HL-60 (cell line): ENCODE measurements around the gene FBXO42.

ENCODE experiments used
- CTCF ChIP-seq: IDR thresholded peaks from one replicate; pipeline ENCODE4 v1.5.1; 2011; ENCODE audit warnings: low read length, control low read depth, inconsistent platforms; ENCODE audit not compliant: insufficient read depth
- GABPA ChIP-seq: IDR thresholded peaks from 2 replicates; pipeline ENCODE4 v1.6.1; 2012; ENCODE audit warnings: low read depth
- POLR2AphosphoS5 ChIP-seq: IDR thresholded peaks from 2 replicates; pipeline ENCODE4 v1.6.1; 2012; ENCODE audit warnings: low read depth
- REST ChIP-seq: IDR thresholded peaks from 2 replicates; pipeline ENCODE4 v1.6.1; 2012; ENCODE audit warnings: low read depth; ENCODE audit not compliant: insufficient replicate concordance
- SPI1 ChIP-seq: IDR thresholded peaks from 2 replicates; pipeline ENCODE4 v1.6.1; 2012; ENCODE audit warnings: low read depth, mild to moderate bottlenecking, borderline replicate concordance

DNA sequence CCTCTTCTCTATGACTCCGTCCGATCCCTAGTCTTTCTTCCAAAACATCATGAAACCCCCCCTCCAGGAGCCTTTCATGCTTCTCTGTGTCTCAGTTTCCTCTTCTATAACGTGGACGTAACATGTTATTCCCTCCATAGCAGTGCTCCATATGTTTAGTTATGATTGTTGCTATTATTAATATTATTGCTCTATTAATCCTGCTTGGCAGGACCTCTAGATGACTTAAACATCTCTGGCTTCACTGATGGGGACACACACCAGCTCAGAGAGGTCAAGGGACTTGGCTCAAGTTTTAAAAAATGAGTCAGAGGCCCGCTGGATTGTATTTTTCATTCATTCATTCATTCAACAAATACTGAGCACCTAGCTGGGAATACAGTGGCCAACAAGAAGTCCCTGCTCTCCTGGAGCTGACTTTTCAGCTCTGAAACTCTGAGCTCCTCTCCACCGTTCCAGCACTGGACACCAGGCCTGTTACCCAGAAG is 114.9 kb downstream of the FBXO42 start:
- TF ChIP-seq CTCF (no peak), REST (no peak), POLR2AphosphoS5 (no peak), SPI1 (no peak), GABPA (no peak)
